ENCODE results near the gene AQR. TPM values are rescaled to one million over a fixed set of nuclear protein-coding genes. Genes with fewer than 3 reads are reported as not detected.

Gene AQR
- polyA plus RNA-seq, 1 experiment: 15.3 TPM

- POLR2A ChIA-PET: no interaction called here
Observed at GRCh38 chr15:34876640-34877039, 92.9 kb downstream of the AQR start.

GRCh38 chr15:34869110-34869509 is 100.4 kb downstream of the AQR start:
- ChIA-PET CTCF (no interaction called here), POLR2A (no interaction called here)
- DNase-seq (ENCODE audit: low read depth): no peak
- Histone ChIP-seq H3K36me3 (ENCODE audit: control insufficient read depth, insufficient read depth, low read length) (peaks cover 3% of the 10 kb centered on the region; the same call in 1 of the 2 replicates), H3K4me3 (ENCODE audit: low read depth, low read length) (no peak overlapping the region), H3K27me3 (ENCODE audit: control insufficient read depth, insufficient read depth, low read length) (no peaks in the 10 kb centered on the region)
- no peak for TF ChIP-seq CTCF (IDR thresholded peaks at IDR 0.05; ENCODE audit: insufficient read depth, low read depth, low read length)

More at GRCh38 chr15:34876640-34877039, 92.9 kb downstream of the AQR start:
- Histone ChIP-seq H3K36me3 (ENCODE audit: control insufficient read depth, insufficient read depth, low read length) (peaks cover 4% of the 10 kb centered on the region), H3K27me3 (ENCODE audit: control insufficient read depth, insufficient read depth, low read length) (no peaks in the 10 kb centered on the region), H3K4me3 (ENCODE audit: low read depth, low read length) (no peak overlapping the region)
- no peak for TF ChIP-seq CTCF (IDR thresholded peaks at IDR 0.05; ENCODE audit: insufficient read depth, low read depth, low read length)
- CTCF ChIA-PET: interaction anchor here (1.3 kb wide), 1 partner anchor 168 kb away, joined by 3 read pairs; no protein-coding TSS in a partner anchor
- no peak for DNase-seq (ENCODE audit: low read depth)

GRCh38 chr15:34865531-34865930 is 104.0 kb downstream of the AQR start:
- CTCF ChIA-PET: interaction anchor here (1.2 kb wide), 1 partner anchor 12 kb away, joined by 4 read pairs; no protein-coding TSS in a partner anchor
- no peak for DNase-seq (ENCODE audit: low read depth)
- POLR2A ChIA-PET: no interaction called here
- Histone ChIP-seq H3K4me3 (ENCODE audit: low read depth, low read length) (no peak overlapping the region), H3K27me3 (ENCODE audit: control insufficient read depth, insufficient read depth, low read length) (no peaks in the 10 kb centered on the region), H3K36me3 (ENCODE audit: control insufficient read depth, insufficient read depth, low read length) (peaks cover 2% of the 10 kb centered on the region; the same call in 1 of the 2 replicates)
- TF ChIP-seq CTCF (IDR thresholded peaks at IDR 0.05; ENCODE audit: insufficient read depth, low read depth, low read length): no peak

GRCh38 chr15:34861214-34861613 is 108.3 kb downstream of the AQR start:
- H3K4me3 ChIP-seq (ENCODE audit: low read depth, low read length): no peak overlapping the region
- no peaks in the 10 kb centered on the region for H3K27me3 ChIP-seq (ENCODE audit: control insufficient read depth, insufficient read depth, low read length)
- ChIA-PET CTCF (no interaction called here), POLR2A (no interaction called here)
- H3K36me3 ChIP-seq (ENCODE audit: control insufficient read depth, insufficient read depth, low read length): peaks cover 6% of the 10 kb centered on the region; the same call in 1 of the 2 replicates
- DNase-seq (ENCODE audit: low read depth): no peak
- TF ChIP-seq CTCF (IDR thresholded peaks at IDR 0.05; ENCODE audit: insufficient read depth, low read depth, low read length): no peak

- Histone ChIP-seq H3K4me3 (ENCODE audit: low read depth, low read length) (no peak overlapping the region), H3K27me3 (ENCODE audit: control insufficient read depth, insufficient read depth, low read length) (no peaks in the 10 kb centered on the region), H3K36me3 (ENCODE audit: control insufficient read depth, insufficient read depth, low read length) (peaks cover 4% of the 10 kb centered on the region; the same call in 1 of the 2 replicates)
- ChIA-PET CTCF (no interaction called here), POLR2A (no interaction called here)
- no peak for DNase-seq (ENCODE audit: low read depth)
- TF ChIP-seq CTCF (IDR thresholded peaks at IDR 0.05; ENCODE audit: insufficient read depth, low read depth, low read length): no peak
Observed at GRCh38 chr15:34855893-34856292, 113.6 kb downstream of the AQR start.
